ENCODE data around the gene NFAT5.
"Not testable (repeated sequence)": the region's sequence is repeated elsewhere in the genome, so short reads cannot be mapped to it uniquely, and the experiment has no call there.

The NFAT5 gene, protein sequence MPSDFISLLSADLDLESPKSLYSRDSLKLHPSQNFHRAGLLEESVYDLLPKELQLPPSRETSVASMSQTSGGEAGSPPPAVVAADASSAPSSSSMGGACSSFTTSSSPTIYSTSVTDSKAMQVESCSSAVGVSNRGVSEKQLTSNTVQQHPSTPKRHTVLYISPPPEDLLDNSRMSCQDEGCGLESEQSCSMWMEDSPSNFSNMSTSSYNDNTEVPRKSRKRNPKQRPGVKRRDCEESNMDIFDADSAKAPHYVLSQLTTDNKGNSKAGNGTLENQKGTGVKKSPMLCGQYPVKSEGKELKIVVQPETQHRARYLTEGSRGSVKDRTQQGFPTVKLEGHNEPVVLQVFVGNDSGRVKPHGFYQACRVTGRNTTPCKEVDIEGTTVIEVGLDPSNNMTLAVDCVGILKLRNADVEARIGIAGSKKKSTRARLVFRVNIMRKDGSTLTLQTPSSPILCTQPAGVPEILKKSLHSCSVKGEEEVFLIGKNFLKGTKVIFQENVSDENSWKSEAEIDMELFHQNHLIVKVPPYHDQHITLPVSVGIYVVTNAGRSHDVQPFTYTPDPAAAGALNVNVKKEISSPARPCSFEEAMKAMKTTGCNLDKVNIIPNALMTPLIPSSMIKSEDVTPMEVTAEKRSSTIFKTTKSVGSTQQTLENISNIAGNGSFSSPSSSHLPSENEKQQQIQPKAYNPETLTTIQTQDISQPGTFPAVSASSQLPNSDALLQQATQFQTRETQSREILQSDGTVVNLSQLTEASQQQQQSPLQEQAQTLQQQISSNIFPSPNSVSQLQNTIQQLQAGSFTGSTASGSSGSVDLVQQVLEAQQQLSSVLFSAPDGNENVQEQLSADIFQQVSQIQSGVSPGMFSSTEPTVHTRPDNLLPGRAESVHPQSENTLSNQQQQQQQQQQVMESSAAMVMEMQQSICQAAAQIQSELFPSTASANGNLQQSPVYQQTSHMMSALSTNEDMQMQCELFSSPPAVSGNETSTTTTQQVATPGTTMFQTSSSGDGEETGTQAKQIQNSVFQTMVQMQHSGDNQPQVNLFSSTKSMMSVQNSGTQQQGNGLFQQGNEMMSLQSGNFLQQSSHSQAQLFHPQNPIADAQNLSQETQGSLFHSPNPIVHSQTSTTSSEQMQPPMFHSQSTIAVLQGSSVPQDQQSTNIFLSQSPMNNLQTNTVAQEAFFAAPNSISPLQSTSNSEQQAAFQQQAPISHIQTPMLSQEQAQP (N-terminal part only)

DNA sequence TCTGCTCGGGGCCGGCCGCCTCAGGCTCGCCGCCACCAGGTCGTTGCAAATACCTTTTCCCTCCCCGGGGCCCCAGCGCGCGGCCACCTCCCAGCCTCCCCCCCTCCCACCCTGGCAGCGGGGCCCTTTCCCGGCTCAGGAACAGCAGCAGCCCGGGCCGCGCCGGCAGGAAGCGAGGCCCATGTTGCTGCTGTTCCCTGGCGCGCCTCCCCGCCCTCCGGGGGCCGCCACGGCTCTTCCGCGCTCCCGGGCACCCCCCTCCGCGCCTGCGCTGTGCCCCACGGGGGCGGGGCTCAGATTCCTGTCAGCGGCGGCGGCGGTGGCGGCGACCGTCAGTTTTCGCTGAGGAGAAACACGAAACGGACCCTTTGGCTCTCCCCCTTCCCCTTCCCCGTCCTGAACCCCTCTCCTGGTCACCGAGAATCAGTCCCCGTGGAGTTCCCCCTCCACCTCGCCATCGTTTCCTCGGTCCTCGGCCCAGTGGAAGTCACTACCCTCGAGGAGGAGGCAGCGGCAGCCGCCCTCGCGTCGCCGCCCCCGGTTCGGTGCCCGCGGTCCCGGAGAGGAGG is at the start of gene NFAT5:
Gene NFAT5, plus strand, starts transcription at position 296 of the 569 bp plus-strand sequence. CDS start 336 bp downstream, outside the sequence.
- peak; percentile 88 to 95 (median 92) for DNase-seq

DNA sequence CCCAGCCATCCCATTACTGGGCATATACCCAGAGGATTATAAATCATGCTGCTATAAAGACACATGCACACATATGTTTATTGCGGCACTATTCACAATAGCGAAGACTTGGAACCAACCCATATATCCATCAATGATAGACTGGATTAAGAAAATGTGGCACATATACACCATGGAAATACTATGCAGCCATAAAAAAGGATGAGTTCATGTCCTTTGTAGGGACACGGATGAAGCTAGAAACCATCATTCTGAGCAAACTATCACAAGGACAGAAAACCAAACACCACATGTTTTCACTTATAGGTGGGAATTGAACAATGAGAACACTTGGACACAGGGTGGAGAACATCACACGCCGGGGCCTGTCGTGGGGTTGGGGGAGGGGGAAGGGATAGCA is 47.9 kb upstream of the NFAT5 start:
- not testable (repeated sequence) for DNase-seq

DNA sequence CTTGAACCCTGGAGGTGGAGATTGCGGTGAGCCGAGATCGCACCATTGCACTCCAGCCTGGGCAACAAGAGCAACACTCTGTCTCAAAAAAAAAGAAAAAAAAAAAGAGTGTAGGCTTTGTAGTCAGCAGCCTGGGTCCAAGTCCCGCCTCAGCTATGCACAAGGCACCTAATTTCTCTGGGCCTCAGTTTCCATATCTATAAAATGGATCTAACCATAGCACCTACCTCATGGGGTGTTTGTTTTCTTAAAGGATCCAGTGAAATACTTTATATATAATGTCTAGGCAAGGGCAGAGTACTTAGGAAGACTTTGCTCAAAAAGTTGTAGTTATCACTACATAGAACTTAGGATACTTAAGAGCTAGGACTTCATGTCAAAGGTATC is 45.4 kb upstream of the NFAT5 start:
- DNase-seq: no peak

DNA sequence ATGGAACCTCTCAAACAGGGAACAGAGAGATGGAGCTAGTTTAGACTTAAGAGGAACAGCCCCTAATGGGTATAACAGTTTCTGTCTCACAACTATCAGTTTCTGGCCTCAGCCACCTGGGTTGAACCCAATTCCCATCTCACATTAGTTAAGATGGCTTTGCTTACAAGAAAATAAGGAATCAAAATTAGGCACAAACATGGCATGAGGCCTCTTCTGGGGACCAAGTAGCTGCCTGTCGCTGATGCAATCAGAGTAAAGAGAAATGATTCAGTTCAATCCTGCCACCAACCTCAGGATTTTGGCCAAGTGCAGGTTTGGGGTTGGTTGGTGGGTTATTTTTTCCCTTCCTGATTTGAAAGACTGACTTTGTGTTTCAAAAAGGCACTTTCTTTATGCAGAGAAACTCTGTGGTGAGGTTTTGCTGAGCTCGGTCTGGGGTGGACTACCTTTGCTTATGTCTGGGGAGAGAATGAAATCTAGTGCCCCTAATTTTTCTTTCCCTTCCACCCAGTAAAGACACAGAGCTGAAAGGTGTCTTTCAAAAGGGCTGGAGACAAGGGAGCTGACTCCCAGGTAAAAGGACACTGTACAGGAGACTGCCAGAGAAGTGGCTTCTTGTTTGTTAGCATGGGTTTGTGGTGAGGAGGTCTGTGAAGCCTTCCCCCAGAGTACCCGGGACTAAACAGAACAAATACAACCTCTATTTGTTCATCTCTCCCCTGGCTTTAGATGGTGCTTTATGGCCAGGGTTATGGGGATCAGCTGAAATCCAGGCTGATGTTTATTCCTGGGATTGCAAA is 44.8 kb upstream of the NFAT5 start:
- DNase-seq: no peak

DNA sequence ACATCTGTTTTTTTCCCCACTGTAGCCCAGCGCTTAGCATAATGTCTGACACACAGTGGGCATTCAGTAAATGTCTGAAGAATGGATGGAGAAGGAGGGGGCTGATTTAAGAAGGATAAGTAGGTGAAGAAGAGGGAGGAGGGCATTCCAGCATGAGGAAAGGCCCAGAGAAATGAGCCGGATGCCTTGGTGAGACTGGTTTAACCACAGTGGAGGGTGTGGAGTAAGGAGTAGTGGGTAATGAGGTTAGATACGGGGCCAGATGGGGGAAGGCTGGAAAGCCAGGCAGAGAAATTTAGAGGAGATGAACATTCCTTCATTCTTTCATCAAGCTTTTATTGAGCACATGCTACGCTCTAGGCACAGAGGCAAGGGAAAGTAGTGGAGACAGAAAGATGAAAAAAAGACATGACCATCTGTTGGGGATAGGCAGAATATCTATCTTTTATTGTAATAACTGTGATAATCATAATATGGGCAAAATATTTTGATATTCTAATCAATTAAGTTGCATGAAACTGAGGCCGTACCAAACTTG is 43.7 kb upstream of the NFAT5 start:
- DNase-seq: no peak

DNA sequence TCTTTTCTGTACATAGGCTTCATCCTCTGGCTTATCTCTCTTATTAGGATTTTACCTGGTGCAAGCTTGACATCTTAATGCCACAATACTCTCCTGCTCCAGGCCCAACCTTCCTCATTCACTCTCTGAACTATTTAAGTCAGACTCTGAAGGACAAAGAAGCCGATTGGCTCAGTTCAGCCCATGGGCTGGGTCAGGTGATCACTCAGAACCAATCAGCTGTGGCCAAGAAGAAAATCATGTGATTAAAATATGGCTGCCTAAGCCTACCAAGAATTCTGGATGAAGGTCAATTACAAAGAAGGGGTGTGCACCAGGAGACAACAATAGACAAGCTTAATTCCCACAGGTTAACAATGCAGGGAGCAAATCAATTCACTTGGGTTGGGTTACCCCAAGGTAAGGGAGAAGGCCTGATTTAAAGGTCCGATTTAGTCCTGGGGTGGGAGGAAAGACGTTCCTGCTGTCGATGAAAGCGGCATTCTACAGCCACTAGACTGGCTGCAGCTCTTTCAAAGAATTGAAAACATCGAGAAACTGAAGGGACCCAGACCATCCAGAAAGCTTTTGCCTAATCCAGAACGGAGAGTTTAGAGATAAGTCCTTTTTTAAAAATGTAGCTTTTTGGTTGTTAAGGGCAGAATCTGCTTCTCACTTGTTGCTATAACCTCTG is 42.9 kb upstream of the NFAT5 start:
- DNase-seq: no peak

DNA sequence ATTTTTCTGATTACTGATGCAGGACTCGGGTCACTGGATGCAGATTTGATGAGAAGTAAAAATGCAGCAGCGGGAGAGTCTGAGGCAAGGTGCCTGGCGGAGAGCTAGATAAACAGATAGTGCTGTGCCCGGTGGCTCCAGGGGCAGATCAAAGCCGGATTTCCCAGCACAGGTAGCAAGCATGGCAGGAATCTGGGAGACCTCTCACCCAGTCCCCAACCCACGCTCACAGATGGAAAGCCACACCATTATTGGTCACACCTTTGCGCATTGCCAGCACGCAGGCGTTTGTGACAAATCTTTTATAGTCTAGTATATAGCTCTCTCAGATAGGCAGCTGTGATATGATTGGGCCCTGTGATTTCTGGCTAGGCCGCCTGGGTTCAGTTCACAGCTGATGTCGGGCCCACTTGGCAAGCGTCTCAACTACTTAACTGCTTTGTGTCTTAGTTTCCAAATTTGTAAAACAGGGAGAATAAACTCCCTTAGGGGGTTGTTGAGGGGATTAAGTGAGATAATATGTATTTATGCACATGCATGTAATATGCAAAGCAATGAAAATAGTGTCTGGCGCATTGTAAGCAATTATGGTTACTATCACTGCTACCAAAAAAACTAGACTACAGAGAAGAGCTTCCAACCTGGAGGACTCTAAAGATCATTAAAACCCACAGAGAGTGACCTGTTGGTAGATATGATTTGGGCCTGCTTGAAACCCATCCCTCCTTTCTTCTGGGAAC is 42.0 kb upstream of the NFAT5 start:
- no peak for DNase-seq

DNA sequence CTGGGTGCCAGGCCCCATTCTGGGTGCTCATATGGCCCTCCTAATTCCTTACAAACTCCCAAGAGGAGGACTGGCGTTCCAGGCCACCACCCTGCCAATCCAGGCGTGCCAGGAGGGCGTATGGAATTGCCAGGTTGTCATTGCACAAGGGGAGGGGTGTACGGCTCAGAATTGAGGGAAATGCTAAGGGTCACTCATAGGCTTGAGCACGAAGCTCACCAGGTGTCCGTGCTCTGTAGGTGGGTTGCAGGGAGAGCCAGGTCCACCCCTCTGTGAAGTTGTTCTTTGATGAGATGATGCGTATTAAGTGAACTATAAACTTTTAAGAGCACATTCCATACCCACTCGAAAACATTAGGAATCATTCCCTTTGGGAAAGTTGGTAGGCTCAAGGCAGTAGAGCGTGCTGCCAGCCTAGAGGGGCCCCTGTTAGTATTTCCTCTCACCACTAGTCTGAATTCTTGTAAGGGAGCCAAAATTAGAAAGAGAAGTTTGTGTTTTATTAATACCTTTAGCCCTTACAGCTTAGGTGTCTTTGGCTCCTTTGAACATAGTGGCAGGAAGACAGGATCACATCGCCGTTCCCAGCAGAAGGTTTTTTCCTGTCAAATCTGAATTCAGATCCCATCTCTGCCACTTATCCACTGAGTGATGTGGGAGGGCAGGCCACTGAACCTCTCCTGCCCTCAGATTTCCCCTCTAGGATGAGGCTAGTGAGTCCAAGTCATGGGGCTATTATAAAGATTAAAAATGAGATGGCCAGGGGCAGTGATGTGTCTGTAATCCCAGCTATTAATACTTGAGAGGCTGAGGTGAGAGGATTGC is 38.7 kb upstream of the NFAT5 start:
- DNase-seq: no peak

DNA sequence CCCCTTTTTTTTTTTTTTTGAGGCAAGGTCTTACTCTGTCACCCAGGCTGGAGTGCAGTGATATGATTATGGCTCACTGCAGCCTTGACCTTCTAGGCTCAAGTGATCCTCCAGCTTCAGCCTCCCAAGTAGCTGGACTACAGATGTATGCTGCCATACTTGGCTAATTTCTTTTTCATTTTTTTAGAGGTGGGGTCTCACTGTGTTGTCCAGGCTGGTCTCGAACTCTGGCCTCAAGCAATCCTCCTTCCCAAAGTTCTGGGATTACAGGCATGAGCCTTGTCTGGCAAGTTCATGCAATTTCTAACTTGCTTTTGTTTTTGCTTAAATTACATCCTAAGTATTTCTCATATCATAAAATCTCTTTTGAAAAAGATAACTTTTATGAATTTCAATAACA is 33.8 kb upstream of the NFAT5 start:
- DNase-seq: no peak

DNA sequence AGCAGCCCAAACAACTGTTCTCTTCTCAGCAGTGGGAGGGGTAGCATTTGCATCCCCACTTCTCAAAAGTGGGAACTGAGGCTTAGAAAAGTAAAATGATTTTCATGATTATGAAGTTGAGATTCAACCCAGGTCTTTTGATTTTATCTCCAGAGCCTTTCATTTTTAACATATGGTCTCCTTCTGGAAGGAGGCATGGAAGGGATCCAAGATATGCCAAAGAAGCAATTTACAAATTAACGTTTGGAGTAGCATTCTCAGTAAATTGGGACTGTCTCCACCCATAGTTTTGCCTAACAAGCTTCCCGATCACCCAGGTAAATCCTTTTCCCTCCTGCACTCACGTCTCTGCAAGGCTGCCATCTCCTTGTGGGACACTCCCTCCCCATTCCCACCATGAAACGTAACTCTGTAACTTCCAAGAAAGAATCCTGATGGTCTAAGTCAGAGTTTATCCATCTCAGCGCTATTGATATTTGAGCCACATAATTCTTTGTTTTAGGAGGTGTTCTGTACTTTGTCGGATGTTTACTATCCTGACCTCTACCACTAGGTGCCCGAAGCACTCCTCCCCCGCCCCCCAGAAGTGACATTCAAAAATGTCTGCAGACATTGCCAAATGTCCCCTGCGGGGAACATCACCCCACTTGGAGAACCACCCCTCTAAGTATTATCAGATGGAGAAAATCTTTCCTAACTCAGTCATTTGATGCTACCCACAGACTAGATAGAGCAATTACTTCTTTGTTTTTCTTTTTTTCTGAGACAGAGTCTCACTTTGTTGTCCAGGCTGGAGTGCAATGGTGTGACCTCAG is 32.9 kb upstream of the NFAT5 start:
- DNase-seq: no peak

DNA sequence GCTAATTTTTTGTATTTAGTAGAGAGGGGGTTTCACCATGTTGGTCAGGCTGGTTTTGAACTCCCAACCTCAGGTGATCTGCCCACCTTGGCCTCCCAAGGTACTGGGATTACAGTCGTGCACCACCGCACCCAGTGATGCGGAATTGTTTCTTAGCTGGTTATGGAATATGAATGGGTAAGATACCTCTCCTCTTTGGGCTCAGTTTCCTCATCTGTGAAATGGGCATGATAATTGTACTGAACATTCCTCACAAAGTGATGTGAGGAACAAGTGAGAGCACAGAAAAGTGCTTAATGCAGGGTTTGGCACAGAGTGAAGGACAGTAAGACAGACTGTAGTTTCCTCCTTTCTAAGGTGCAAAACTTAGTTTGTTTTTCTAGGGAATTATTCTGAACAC is 31.0 kb upstream of the NFAT5 start:
- DNase-seq: no peak

DNA sequence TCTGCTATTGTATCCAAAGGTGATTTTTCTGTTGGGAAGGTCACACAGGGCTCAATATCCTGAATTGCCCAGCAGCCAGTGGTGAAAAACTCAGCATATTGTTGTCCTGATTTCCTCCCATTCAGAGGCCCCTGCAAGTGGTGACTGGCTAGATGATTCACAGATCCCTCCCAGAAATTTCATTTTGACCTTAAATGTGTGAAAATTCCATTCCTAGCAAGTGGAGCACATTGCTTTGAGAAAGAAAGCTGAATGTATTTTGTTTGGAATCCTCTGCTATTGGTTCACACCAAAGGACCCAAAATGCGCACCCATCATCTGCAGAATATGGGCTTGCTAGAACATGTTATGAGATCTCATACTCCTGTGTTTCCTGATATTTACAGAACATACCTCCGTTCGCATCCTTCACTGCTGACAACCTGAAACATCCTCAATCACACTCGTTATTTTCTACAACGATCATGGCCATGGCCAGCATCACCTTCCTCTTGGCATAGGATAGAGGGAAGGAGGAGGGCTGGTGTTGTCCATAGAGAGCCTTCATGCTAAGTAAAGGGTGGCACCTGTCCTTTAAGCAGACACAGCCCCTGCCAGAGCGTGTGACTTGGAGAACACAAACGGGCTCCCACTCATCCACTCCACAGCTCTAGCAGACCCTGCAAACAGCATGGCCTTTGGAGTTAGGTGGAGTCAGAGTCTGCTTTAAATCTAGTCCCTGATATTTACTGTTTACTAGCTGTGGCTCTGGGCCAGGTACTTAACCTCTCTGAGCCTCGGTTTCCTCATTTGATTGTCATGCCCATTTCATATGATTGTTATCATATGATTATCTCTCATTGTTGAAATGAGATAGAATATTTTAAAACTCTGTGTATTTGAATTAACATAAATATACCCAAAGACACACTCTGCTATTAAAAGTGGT is 30.4 kb upstream of the NFAT5 start:
- peak in 1 of 3 donors; percentile 41 for DNase-seq

DNA sequence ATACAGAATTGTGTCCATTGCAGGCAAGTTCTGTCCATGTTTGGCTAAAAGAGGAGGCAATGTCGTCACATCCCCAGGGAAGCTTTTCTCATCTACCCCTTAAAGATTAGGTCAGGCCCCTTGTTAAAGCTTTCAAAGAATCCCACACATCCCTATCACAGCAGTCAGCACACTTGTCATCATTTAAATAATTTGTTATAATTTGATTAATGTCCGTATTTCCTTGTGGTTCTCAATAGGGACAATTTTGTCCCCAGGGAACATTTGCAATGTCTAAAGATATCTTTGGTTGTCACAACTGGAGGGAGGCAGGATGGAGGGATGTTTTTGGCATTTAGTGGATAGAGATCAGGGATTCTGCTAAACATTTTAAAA is 28.1 kb upstream of the NFAT5 start:
- no peak for DNase-seq

DNA sequence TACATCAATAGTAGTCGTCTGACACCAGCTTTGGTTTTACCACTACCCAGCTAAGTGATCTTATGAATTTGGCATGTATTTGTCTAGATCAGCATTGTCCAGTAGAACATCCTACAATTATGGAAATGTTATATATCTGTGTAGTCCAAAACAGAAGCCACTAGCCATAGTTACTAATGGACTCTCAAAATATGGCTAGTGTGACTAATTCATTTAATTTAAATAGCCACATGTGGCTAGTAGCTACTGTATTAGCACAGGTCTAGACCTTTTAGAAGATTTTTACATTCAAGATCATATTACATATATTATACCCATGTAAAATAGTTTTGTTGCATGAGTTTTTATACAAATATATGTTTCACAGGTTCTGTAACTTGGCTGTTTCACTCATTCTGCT is 27.0 kb upstream of the NFAT5 start:
- no peak for DNase-seq

DNA sequence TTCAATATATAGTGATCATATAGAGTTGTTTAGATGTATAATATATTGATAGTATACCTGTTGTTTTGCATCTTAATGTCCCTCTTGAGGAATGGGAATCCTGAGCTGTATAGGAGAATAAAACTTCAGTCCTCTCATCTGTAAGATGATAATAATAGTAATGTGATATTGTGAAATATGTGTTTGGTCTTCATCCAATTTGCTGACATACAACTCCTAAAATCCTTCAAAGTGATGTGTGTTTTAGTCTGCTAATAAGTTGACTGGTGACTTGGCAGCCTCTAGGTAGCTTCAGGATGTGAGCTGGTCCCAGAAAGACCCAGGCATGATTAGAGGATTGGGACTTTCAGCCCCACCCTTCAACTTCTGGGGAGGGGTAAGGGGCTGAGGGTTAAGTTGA is 22.8 kb upstream of the NFAT5 start:
- DNase-seq: no peak

DNA sequence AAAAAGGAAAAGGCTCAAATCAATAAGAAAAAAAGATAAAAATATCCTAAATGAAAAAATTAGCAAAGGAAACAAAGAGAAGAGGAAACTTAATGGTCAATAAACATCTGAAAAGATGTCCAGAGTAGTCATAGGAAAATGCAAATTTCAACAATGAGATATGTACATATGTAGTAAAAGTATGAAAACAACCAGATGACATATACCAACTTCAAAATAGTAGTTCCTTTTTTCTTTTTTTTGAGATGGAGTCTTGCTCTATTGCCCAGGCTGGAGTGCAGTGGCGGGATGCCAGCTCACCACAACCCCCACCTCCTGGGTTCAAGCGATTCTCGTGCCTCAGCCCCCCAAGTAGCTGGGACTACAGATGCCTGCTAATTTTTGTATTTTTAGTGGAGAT is 21.7 kb upstream of the NFAT5 start:
- DNase-seq: peak in 2 of 3 donors; percentile 43 to 56

DNA sequence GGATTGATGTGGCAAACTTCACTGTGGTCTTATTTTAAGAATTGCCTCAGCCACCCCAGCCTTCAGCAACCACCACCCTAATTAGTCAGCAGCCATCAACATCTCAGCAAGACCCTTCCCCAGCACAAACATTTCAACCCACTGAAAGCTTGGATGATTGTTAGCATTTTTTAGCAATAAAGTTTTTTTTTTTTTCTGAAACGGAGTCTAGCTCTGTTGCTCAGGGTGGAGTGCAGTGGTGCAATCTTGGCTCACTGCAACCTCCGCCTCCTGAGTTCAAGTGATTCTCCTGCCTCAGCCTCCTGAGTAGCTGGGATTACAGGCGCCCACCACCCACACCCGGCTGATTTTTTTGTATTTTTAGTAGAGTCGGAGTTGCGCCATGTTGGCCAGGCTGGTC is 19.1 kb upstream of the NFAT5 start:
- not testable (repeated sequence) for DNase-seq

All from suppressor macrophage treated with lipopolysaccharide for 1 hour (primary cell).